HUES48 (cell line): Measurements from ENCODE around the gene GALR3.

Source experiments
- H3K27ac ChIP-seq: one replicate; pipeline ENCODE4 v1.7.0; 2013; ENCODE audit warnings: low read depth, low read length, inconsistent platforms
- H3K27me3 ChIP-seq: 2 replicates; pipeline ENCODE4 v1.6.1; 2013; ENCODE audit warnings: mild to moderate bottlenecking, low read length; ENCODE audit not compliant: control insufficient read depth, insufficient read depth
- H3K36me3 ChIP-seq: 2 replicates; pipeline ENCODE4 v1.6.1; 2013; ENCODE audit warnings: low read length; ENCODE audit not compliant: control insufficient read depth, insufficient read depth
- H3K4me1 ChIP-seq: 2 replicates; pipeline ENCODE4 v1.6.1; 2013; ENCODE audit warnings: mild to moderate bottlenecking, low read length; ENCODE audit not compliant: control insufficient read depth, insufficient read depth
- H3K4me3 ChIP-seq: 2 replicates; pipeline ENCODE4 v1.5.1; 2013; ENCODE audit warnings: mild to moderate bottlenecking, low read depth, low read length
- H3K9ac ChIP-seq: 2 replicates; pipeline ENCODE4 v1.6.1; 2013; ENCODE audit warnings: mild to moderate bottlenecking, low read depth, low read length, moderate library complexity
- H3K9me3 ChIP-seq: 2 replicates; pipeline ENCODE4 v1.6.1; 2013; ENCODE audit warnings: low read length; ENCODE audit not compliant: control insufficient read depth, insufficient read depth

GALR3 gene

DNA sequence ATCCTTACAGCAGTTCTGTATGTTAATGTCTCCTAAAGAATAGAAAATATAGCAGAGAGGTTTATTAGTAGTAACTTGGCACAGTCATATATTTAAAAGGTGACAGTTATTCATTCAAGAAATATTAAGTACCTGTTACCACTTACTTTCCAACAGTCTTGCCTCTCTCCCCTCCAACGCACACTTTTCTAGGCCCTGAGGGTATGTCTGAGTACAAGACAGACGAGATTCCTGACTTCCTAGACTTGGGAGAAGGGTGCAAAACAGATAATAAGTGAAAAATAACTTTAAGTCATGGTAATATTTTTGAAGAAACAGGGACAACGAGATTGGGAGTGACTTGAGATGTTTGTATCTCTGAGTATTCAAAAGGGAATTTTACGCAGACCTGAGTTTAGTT, 27.6 kb downstream of the GALR3 start:
- Histone ChIP-seq H3K9ac (no peak overlapping the region), H3K4me1 (no peaks in the 10 kb centered on the region), H3K27me3 (no peaks in the 10 kb centered on the region), H3K9me3 (no peaks in the 10 kb centered on the region), H3K27ac (no peak overlapping the region), H3K36me3 (peaks cover 54% of the 10 kb centered on the region), H3K4me3 (0 out of 2 replicates have a peak overlapping the region, but pooled peaks have one; percentile 9)

DNA sequence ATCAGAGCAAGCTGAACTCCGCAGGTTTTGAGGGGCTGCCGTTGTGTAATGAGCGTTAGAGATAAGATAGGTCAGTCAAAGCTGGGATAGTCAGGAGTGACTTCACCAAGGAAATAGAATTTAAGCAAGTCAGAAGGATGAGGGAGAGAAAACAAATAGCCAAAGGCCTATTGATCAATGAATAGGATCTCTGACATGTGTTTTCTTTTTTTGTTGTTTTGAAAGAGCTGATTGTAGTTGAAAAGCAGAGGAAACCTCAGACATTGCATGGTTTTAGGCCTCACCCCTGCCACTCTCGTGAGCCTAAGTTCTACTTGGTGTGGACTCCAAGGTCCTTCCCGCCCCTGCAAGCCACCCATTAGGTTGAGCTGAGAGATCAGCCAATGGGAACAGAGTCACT, 29.2 kb downstream of the GALR3 start:
- no peak overlapping the region for H3K9ac ChIP-seq
- H3K4me1 ChIP-seq: no peaks in the 10 kb centered on the region
- peaks cover 67% of the 10 kb centered on the region for H3K36me3 ChIP-seq
- no peak overlapping the region for H3K4me3 ChIP-seq
- H3K9me3 ChIP-seq: no peaks in the 10 kb centered on the region
- H3K27ac ChIP-seq: no peak overlapping the region
- H3K27me3 ChIP-seq: no peaks in the 10 kb centered on the region

DNA sequence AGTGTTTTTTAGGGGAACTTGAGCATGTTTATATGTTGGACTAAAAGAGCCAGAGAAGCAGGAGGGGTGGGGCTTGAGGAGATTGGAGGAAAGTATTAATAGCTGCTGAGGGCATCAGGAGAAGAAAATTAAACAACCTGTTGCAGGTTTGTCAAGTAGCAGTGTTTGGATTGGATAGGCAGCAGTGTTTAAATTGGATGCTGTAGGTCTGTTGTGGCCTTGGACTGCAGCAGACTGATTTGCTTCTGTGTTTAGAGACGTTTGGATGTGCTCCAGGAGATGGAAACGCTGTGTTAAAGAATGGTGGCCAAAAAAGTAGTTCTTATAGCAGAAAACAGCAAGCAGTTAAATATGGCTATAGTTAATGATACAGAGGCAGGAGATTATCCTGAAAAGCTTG, 31.8 kb downstream of the GALR3 start:
- no peak overlapping the region for H3K27ac ChIP-seq
- no peak overlapping the region for H3K4me3 ChIP-seq
- no peaks in the 10 kb centered on the region for H3K4me1 ChIP-seq
- H3K9me3 ChIP-seq: no peaks in the 10 kb centered on the region
- H3K9ac ChIP-seq: no peak overlapping the region
- peaks cover 89% of the 10 kb centered on the region for H3K36me3 ChIP-seq
- no peaks in the 10 kb centered on the region for H3K27me3 ChIP-seq

DNA sequence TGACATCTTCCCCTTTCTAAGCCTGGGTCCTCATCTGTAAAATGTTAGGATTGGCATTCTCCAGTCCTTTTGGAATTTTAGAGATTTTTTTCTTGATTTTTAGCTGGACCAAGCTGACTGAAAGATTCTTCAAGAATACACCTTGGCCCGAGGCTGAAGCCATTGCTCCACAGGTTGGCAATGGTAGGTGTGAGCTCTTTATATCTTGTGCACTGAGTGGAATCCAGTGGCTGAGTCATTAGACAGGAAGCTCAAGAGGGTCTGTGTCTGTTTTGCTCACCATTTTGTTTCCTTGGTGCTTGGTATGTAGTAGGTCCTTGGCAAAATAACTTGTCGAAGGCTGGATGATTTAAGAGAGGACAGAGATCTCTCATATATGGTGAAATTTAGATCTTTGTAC, 32.3 kb downstream of the GALR3 start:
- Histone ChIP-seq H3K9me3 (no peaks in the 10 kb centered on the region), H3K27ac (no peak overlapping the region), H3K4me1 (no peaks in the 10 kb centered on the region), H3K27me3 (no peaks in the 10 kb centered on the region), H3K9ac (no peak overlapping the region), H3K36me3 (peaks cover 94% of the 10 kb centered on the region), H3K4me3 (no peak overlapping the region)

DNA sequence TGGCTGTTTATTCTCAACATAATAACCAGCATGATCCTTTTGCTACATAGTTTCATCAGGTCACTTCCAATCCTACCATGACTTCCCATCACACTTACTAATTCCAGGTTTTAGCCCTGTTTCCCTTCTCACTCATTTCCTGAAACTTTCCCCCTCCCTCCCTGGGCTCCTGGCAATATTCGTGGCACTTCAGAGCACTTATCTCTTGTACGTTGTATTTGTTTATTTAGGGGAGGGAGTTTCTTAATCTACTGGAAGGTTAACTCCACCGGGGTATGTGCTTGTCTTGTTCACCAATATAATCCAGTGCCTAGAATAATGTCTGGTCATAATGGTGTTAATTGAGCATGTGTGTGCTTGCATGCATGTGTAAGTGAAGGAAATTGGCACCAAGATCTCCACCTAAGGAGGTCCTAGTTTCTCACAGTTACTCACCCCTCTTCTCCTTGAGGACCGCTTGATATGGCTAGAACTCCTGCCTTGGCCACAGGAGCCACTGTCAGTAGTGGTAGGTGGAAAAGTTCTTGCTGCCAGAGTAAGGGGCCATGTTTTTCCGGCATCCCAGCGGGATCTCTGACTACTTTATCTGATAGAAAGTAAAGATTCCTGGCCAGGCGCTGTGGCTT, 37.7 kb downstream of the GALR3 start:
- no peaks in the 10 kb centered on the region for H3K9me3 ChIP-seq
- H3K27me3 ChIP-seq: no peaks in the 10 kb centered on the region
- no peak overlapping the region for H3K4me3 ChIP-seq
- no peak overlapping the region for H3K27ac ChIP-seq
- peaks cover 94% of the 10 kb centered on the region for H3K36me3 ChIP-seq
- no peak overlapping the region for H3K9ac ChIP-seq
- 0 out of 2 replicates have a peak, but pooled peaks cover 4% of the 10 kb centered on the region for H3K4me1 ChIP-seq

DNA sequence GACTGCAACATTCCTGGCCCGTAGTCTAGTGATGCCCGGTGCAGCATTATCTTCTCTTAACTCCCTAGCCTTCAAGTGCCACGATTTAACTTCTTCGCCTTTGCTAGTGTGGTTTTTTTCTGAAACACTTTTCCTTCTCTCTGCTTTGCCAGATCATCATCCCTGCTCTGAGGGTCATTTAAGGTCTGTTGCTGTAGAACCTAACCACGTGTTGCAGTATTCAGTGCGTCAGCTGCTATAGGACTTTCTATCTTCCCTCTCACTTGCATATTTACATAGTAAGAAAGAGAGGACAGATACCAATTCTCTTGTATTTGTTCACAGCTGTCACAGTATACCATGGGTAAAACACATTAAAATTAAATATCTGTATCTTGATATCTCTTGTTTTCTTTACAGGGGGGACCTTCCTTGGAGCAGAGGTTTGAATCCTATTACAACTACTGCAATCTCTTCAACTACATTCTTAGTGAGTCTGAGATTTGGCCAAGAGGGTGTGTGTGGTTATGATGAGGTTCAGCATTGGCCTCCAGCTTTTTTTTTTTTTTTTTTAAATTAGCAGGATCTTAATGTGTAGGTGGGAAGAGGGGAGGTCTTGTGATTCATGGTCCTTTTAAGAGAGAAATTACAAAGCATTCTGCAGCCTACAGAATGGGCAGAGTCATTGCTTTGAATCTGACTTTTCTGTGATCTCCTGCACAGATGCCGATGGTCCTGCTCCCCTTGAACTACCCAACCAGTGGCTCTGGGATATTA, 39.6 kb downstream of the GALR3 start:
- 0 out of 2 replicates have a peak, but pooled peaks cover 4% of the 10 kb centered on the region for H3K4me1 ChIP-seq

DNA sequence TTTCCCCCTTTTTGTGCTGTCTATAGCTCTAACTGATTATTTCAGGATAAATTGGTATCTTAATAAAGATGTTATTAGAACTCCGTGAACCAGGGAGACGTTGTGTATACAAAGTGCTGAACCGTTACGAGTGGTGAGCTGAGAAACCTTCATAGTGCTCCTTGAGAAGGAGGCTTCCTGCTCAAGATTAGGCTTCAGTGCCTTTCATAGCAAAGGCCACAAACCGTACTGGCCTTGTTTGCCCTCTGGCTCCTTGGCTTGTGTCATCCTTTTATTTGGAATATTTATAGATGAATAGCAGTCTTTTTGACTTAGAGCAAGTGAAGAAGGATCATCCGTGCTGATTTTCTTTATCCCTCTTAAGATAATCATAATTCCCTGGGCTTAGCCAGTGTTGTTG, 42.3 kb downstream of the GALR3 start:
- H3K27ac ChIP-seq: no peak overlapping the region
- H3K9ac ChIP-seq: no peak overlapping the region
- no peaks in the 10 kb centered on the region for H3K27me3 ChIP-seq
- H3K4me1 ChIP-seq: 0 out of 2 replicates have a peak, but pooled peaks cover 4% of the 10 kb centered on the region
- H3K4me3 ChIP-seq: no peak overlapping the region
- H3K36me3 ChIP-seq: peaks cover 89% of the 10 kb centered on the region
- no peaks in the 10 kb centered on the region for H3K9me3 ChIP-seq

More for the DNA sequence above, 39.6 kb downstream of the GALR3 start:
- H3K27me3 ChIP-seq: no peaks in the 10 kb centered on the region
- H3K36me3 ChIP-seq: peaks cover 94% of the 10 kb centered on the region
- H3K27ac ChIP-seq: peak overlapping the region; percentile 68
- H3K9ac ChIP-seq: no peak overlapping the region
- H3K9me3 ChIP-seq: no peaks in the 10 kb centered on the region
- no peak overlapping the region for H3K4me3 ChIP-seq

DNA sequence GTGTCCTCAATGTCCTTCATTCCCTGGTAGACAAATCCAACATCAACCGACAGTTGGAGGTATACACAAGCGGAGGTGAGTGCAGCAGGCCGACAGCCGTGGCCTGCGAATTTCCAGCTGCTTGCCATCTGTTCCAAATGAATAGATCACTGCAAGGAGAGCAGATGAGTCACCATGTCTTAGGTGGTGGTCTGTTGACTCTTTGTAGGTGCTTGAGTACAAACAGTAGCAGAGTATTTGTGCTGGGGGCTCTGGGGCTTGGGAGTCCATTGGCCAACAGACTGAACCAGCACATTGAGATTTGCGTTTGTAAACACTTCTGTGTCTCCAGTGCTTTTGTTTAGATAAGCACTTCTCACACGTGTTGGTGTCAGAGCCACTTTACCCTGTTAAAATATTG, 47.1 kb downstream of the GALR3 start:
- Histone ChIP-seq H3K9me3 (no peaks in the 10 kb centered on the region), H3K4me1 (no peaks in the 10 kb centered on the region), H3K27me3 (no peaks in the 10 kb centered on the region), H3K36me3 (peaks cover 88% of the 10 kb centered on the region), H3K27ac (peak overlapping the region; percentile 0), H3K9ac (no peak overlapping the region), H3K4me3 (no peak overlapping the region)
